ENCODE measurements around the gene SHISA9.

The SHISA9 gene

GRCh38 chr16:13062219-13062618, 160.8 kb downstream of the SHISA9 start:
- no peak for TF ChIP-seq CTCF (IDR thresholded peaks at IDR 0.05; ENCODE audit: control insufficient read depth, insufficient read depth, low read depth, low read length, missing control alignments)
- H3K4me3 ChIP-seq (ENCODE audit: control insufficient read depth, low read depth, low read length) = no peak overlapping the region
- no peak for DNase-seq (ENCODE audit: low read depth)

DNA sequence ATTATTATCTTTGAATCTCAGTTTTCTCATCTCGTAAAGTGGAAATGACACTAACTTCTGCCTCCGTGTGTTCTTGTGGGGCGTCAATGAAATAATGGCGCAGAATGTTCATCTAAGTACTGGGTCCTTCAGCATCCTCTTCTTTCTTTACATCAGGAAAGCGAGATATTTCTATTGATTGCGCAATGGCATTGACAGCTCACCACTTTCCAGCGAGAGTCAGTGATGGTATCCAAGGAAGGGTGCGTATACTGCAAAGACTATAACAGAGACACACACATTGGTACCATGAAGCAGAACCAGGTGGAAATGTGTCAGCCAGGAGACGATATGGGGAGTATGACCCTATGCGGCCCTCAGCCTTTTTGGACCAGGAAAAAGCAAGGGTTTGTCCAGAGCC, 162.1 kb downstream of the SHISA9 start:
- no peak for DNase-seq (ENCODE audit: low read depth)
- no peak for TF ChIP-seq CTCF (IDR thresholded peaks at IDR 0.05; ENCODE audit: control insufficient read depth, insufficient read depth, low read depth, low read length, missing control alignments)
- no peak overlapping the region for H3K4me3 ChIP-seq (ENCODE audit: control insufficient read depth, low read depth, low read length)

- H3K4me3 ChIP-seq (ENCODE audit: control insufficient read depth, low read depth, low read length) = no peak overlapping the region
- no peak for TF ChIP-seq CTCF (IDR thresholded peaks at IDR 0.05; ENCODE audit: control insufficient read depth, insufficient read depth, low read depth, low read length, missing control alignments)
- DNase-seq (ENCODE audit: low read depth) = no peak
Observed at GRCh38 chr16:13064821-13065220, 163.4 kb downstream of the SHISA9 start.

DNA sequence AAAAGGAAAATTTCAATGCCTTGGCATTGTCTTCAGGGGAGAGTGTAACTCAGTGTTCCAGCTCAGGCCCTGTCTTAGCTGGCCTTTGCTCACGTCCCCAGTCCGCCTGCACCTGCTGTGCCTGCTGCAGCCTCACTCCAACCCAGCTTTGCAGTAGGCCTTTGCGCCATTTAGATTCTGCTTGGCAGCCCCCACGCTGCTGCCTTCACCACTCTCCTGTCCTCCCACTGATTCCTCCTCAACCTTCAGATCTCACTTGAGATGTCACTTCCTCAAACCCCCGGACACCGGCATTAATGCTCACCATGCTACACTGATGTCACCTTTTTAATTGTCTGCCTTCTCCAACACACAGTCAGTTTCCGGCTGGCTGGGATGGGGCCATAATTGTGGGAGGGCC, 166.2 kb downstream of the SHISA9 start:
- H3K4me3 ChIP-seq (ENCODE audit: control insufficient read depth, low read depth, low read length) = no peak overlapping the region
- TF ChIP-seq CTCF (IDR thresholded peaks at IDR 0.05; ENCODE audit: control insufficient read depth, insufficient read depth, low read depth, low read length, missing control alignments) = no peak
- DNase-seq (ENCODE audit: low read depth) = no peak

DNA sequence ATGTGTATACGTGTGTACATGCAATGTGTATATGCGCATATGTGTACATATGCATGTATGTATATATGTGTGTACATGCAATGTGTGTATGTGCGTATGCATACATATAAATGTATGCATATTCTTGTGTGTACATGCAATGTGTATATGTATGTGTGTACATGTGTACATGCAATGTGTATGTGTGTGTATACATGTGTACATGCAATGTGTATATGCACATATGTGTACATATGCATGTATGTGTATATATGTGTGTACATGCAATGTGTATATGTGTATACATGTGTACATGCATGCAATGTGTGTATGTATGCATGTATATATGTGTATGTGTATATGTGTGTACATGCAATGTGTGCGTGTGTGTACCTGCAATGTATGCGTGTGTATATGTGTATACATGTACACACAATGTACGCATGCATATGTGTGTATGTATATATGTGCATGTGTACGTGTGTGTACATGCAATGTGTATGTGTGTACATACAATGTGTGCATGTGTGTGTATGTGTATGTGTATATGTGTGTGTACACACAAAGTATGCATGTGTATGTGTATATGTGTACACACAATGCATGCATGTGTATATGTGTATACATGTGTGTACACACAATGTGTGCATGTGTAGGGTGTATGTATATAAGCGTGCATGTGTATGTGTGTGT, 167.7 kb downstream of the SHISA9 start:
- no peak for DNase-seq (ENCODE audit: low read depth)
- no peak for TF ChIP-seq CTCF (IDR thresholded peaks at IDR 0.05; ENCODE audit: control insufficient read depth, insufficient read depth, low read depth, low read length, missing control alignments)
- no peak overlapping the region for H3K4me3 ChIP-seq (ENCODE audit: control insufficient read depth, low read depth, low read length)

DNA sequence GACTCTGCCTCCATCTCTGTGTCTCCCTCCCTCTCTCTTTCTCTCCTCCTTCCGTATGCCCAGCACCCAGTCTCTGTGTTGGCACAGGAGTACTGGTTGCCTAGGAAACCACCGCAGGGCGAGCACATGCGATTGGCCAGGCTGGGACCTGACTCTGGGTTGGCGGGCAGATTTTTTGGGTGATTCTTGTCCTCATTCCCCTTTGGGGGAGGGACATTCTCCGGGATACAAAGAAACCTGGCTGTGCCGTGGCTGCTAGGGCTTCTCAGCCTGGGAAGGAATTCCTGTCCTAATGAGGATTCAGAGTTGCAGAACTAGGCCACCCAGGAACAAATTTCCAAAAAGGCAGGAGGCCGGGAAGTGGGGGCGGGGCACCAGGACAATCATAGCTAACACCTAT, 168.9 kb downstream of the SHISA9 start:
- H3K4me3 ChIP-seq (ENCODE audit: control insufficient read depth, low read depth, low read length) = no peak overlapping the region
- TF ChIP-seq CTCF (IDR thresholded peaks at IDR 0.05; ENCODE audit: control insufficient read depth, insufficient read depth, low read depth, low read length, missing control alignments) = no peak
- no peak for DNase-seq (ENCODE audit: low read depth)

GRCh38 chr16:13076878-13077277, 175.5 kb downstream of the SHISA9 start:
- no peak for TF ChIP-seq CTCF (IDR thresholded peaks at IDR 0.05; ENCODE audit: control insufficient read depth, insufficient read depth, low read depth, low read length, missing control alignments)
- no peak overlapping the region for H3K4me3 ChIP-seq (ENCODE audit: control insufficient read depth, low read depth, low read length)
- no peak for DNase-seq (ENCODE audit: low read depth)

Measured in AG09309 (cell line).